Measurements from ENCODE around the gene RTCA.
A peak's percentile ranks its signal among the peaks of the same experiment; 100 is the strongest.
"Not testable (repeated sequence)": the region's sequence is repeated elsewhere in the genome, so short reads cannot be mapped to it uniquely, and the experiment has no call there.

Gene RTCA
- long read RNA-seq, donor 1, transcript RTCA-203 (11 exons, 2,535 nt) = major isoform, 8 of 28 reads
- long read RNA-seq, donor 1, partial matches to known transcripts = 20 of 28 reads
- long read RNA-seq, donor 1, other reads (novel, unspliced or antisense) = 0 of 28 reads
- long read RNA-seq, donor 2, partial matches to known transcripts = 7 of 12 reads
- long read RNA-seq, donor 2, other reads (novel, unspliced or antisense) = 0 of 12 reads
- long read RNA-seq, donor 3, partial matches to known transcripts = 0 of 6 reads
- long read RNA-seq, donor 3, other reads (novel, unspliced or antisense) = 0 of 6 reads
- long read RNA-seq, donor 4, partial matches to known transcripts = 6 of 11 reads
- long read RNA-seq, donor 4, other reads (novel, unspliced or antisense) = 0 of 11 reads
- long read RNA-seq, donor 5, transcript RTCA-203 (11 exons, 2,535 nt) = major isoform, 11 of 12 reads
- long read RNA-seq, donor 5, partial matches to known transcripts = 0 of 12 reads
- long read RNA-seq, donor 5, other reads (novel, unspliced or antisense) = 0 of 12 reads
- long read RNA-seq, donor 6, transcript RTCA-203 (11 exons, 2,535 nt) = major isoform, 7 of 7 reads
- long read RNA-seq, donor 6, partial matches to known transcripts = 0 of 7 reads
- long read RNA-seq, donor 6, other reads (novel, unspliced or antisense) = 0 of 7 reads
- long read RNA-seq, donor 7, transcript RTCA-203 (11 exons, 2,535 nt) = major isoform, 7 of 17 reads
- long read RNA-seq, donor 7, partial matches to known transcripts = 10 of 17 reads
- long read RNA-seq, donor 7, other reads (novel, unspliced or antisense) = 0 of 17 reads
- long read RNA-seq, donor 8, partial matches to known transcripts = 0 of 2 reads
- long read RNA-seq, donor 8, other reads (novel, unspliced or antisense) = 0 of 2 reads

DNA sequence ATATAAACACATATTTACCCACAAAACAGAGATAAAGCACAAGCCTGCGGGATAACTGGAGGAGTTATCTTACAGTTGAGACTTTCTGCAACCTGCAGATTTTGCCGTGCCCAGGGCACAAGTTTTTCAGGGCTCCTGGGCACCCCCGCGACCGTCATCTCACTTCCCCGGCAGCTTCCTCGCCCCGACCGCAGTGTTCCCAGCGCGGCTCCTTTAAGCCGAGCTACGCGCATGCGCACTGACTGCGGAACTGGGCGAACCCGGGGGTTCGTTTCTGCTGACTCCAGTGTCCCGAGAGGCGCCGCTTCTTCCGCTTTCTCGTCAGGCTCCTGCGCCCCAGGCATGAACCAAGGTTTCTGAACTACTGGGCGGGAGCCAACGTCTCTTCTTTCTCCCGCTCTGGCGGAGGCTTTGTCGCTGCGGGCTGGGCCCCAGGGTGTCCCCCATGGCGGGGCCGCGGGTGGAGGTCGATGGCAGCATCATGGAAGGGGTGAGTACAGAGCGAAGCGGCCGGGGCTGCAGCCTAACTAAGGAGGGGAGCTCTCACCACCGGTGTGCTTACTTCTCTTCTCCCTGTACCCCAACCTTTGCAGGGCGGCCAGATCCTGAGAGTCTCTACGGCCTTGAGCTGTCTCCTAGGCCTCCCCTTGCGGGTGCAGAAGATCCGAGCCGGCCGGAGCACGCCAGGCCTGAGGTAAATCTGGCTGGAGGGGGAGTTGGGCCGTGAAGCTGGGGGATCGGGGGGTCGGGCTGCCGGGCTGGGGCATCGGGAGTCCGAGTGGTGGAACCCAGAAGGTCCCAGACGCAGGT lies at the start of gene RTCA:
TSS of gene RTCA (plus strand) at position 286 of the 810 bp plus-strand sequence. CDS start at position 446, 160 bp downstream.
- peak; percentile 92 for DNase-seq

DNA sequence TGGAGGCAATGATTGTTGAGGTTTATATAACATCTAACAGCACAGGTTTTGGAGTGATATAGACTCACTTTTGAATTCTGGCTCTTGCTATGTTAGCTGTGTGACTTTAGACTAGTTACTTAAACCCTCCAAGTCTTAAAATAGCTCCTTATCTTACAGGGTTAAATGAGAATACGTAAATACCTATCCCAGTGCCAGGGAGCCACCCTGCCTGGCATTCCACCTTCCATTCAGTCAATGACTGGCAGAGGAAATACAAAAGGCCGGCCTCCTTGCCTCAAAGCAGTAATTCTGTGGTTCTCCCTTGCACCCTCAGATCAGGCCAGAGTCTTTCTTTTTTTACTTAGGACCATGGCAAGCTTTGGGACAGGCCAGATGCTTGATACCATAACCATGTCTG lies 48.2 kb upstream of the RTCA start:
- DNase-seq = no peak

DNA sequence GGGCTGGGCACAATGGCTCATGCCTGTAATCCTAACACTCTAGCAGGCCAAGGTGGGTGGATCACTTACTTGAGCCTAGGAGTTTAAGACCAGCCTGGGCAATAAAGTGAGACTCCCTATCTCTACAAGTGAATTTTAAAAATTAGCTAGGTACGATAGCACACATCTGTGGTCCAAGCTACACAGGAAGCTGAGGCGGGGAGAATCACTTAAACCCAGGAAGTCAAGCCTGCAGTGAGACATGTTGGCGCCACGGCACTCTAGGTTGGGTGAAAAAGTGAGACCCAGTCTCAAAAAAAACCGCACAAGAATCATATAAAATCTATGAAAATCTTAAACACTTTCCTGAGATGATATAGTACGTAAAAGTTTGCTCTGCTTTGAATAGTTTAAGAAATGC lies 46.6 kb upstream of the RTCA start:
- DNase-seq = no peak

DNA sequence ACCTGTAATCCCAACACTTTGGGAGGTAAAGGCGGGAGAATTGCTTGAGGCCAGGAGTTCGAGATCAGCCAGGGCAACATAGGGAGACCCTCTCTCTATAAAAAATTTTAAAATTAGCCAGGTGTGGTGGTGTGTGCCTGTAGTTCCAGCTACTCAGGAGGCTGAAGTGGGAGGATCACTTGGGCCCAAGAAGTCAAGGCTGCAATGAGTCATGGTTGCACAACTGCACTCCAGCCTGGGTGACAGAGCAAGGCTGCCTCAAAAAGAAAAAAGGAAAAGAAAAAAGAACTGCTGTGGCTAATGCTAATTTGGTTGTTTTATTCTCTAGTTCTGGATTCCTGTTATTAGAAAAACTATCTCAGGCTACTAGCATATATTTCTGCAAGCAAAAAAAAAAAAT lies 46.1 kb upstream of the RTCA start:
- DNase-seq = no peak

DNA sequence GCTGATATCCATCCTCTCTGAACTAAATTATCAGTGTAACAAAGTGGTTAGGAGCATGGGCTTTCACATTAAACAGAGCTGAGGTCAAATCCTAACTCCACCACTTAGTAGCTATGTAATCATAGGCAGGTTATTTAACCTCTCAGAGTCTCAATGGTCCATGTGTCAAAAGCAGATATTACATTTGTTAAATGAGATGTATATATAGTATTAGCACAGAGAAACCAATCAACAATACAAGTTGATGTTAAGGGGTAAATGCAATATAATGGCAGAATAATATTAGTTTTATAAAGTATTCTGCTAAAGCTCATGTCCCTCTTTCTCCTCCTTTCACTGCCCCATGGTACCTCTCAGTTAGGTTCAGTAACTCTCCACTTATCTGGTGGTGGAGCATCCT lies 43.6 kb upstream of the RTCA start:
- DNase-seq = no peak

DNA sequence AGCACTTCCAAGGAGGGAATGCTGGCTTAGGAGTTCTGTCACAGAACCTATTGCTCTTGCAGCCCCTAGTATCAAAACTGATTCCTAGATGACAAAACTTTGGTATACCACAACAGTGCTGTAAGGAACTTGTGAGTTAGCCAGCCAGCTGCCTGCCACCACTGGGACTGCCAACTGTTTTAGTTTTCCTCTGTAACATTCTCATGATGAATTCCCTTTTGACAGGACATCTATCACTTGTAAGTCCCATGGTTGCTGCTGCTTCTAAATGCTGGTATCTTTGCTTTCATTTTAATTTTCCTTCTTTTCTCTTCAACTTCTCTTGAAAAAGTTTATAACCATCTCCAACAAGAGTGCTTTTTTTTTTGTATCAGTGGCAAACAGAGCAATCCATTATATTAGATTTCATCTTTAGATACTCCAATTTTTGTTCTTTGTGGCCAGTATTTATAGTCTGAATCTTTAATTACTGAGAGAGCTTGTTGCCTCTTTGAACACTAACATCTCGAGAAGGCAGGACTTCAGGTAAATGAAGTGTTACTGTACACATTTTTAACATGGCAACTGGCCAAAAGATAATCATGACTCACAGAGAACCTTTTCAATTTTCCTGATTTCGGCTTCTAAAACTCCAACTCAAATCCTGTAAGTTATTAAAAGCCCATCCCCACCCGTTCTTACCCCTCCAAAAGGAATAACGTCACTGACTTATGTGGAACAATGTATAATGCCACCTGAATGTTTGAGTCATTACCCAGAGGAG lies 36.2 kb upstream of the RTCA start:
- DNase-seq = no peak

- no peak for DNase-seq
Observed at GRCh38 chr1:100230765-100231164, 35.3 kb upstream of the RTCA start.

GRCh38 chr1:100231721-100232120 lies 34.3 kb upstream of the RTCA start:
- DNase-seq = no peak

DNA sequence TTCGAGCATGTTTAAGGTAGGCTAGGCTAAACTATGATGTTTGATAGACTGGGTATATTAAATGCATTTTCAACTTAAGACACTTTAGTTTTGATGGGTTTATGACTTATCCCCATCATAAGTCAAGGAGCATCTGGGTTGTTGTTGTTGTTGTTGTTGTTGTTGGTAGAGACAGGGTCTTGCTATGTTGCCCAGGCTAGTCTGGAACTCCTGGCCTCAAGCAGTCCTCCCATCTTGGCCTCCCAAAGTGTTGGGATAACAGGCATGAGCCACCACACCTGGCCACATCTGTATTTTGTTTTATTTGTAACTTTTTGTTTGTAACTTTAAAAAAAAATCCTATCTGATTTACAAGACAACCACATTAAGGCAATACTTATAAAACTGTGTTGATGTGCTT lies 33.9 kb upstream of the RTCA start:
- DNase-seq = no peak

DNA sequence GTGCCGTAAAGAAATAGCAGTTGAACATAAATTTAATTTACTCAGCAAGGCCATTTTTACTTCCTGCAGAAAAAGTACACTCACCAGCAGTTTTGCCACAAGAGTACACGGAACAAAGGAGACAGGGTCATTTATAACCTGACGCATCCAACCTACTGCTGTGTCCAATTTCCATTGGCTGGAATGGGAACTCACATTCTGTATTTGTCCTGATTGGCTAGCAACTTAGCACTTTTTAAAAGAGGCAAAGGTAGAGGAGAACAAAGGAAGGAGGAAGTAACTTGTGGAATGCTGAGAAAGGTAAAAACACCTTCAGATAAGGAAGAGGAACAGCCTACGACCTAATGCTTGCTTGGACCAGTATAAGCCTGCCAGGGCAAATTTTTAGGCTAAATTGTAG lies 32.5 kb upstream of the RTCA start:
- DNase-seq = not testable (repeated sequence)

DNA sequence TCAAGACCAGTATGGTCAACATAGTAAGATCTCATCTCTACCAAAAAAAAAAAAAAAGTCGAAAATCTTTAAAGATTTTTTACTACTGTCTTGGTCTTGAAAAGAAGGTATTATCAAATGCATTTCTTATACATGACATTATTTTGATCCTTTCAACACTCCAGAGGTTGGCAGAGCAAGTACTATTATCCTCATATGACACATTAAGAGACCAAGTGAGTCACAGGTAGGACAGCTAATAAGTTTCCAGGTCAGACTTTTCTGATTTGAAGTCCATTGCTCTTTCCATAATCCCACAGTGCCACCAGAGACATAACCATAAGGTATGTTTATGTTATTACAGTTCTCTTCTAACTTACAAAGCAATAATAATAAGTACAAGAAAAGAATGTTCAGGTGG lies 31.6 kb upstream of the RTCA start:
- no peak for DNase-seq

DNA sequence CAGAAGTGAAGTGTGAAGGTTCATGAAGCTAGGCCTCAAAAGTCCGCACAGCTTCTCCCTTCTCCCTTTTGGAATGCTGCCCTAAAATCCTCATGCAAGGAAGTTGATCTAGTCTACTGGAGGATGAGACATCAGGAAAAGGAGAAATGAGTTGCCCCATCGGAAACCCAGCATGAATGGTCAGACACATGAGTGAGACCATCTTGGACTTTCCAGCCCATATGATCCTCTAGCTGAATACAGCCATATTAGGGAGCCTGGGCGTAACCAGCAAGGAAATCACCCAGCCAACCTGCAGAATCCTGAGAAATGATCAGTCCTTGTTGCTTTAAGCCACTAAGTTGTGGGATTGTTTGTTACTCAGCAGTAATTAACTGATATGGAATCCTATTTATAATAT lies 28.9 kb upstream of the RTCA start:
- DNase-seq = no peak

DNA sequence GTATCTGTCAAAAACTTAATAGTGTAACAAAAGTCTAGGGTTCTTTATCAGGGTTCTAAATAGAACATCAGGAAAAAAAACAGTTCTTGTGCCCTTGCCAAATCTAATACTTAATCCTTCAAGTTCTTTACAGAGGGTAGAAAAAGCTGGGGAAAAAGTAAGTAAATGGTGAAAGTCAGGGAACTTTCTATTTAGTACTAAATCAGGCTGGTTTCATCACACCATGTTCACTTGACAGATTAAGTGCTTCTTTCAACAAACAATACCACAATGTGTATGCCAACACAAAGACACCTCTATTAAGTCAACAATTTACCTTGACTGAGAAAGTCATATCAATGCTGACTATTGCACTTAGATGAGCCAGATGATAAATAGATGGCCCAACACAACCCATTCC lies 26.1 kb upstream of the RTCA start:
- DNase-seq = no peak

DNA sequence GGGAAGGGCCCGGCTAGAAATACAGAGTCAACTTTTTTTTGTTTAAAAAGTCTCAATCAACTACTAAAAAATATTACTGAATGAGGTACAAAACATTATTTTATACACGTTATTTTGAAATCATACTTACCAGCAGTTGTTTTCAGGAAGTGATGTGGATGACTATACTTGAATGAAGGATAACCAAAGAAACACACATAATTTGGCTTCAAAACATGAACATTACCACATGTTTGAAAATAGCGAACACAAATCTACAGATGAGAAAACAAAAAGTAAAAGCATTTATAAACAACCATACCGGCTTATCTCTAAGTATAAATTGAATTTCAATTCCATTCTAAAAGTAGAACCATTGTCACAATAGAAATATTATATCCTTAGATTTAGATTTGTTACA lies 25.4 kb upstream of the RTCA start:
- no peak for DNase-seq

DNA sequence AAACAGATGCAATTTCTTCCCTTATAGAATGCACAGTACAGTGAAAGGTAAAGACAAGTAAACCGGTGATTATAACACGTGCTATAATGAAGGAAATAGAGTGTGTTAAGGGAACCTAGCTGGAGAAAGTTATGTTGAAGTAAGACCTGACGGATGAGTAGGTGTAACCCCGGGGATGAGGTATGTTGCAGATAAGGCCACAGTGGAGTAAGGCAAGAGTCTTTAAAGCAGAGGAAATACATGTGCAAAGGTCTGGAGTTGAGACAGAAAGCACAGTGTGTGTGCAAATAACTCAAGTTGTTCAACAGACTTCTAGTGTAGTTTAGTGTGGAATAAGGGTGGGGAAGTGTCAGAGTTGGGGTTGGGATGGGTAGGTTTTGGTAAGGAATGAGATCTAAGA lies 19.3 kb upstream of the RTCA start:
- DNase-seq = no peak

DNA sequence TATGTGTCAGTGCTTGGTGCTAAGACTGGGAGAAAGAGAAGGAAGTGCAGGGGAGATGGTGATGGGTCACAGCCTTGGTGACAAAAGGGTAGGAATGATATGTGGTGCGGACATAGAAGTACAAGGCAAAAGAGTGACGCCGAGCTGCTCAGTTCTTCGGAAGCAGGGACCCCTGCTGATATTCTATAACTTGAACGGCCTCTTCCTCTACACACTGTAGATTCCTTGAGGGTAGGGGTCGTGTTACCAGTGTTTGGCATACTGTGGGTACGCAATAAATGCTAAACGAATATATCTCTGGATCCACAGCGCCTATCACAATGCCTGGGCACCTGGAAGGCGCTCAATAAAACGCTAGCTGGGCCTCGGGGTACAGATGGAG lies 16.9 kb upstream of the RTCA start:
- DNase-seq = no peak

GRCh38 chr1:100249537-100250257 lies 16.3 kb upstream of the RTCA start, which contains the start of gene DBT:
Gene DBT (minus strand): TSS chr1:100249834. CDS start chr1:100249820, 14 bp downstream.
- DNase-seq = peak; percentile 86

DNA sequence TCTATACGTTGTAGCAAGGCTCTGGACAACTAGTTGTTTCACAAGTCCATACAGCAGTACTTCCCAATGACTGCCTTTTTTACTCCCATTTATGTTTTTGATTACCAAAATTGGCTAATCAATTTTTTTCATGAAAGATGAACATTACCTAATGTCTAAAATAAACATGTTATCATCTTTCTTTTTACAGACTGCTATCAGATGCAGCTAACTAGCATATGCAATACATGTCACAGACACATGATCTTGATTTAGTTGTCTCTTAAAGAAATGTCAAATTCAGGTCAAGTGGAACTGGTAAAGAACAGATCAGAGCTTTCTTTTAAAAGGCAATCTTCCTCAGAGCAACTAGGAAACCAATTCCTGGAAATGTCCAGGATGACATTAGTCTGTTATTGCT lies 15.8 kb upstream of the RTCA start:
- no peak for DNase-seq

DNA sequence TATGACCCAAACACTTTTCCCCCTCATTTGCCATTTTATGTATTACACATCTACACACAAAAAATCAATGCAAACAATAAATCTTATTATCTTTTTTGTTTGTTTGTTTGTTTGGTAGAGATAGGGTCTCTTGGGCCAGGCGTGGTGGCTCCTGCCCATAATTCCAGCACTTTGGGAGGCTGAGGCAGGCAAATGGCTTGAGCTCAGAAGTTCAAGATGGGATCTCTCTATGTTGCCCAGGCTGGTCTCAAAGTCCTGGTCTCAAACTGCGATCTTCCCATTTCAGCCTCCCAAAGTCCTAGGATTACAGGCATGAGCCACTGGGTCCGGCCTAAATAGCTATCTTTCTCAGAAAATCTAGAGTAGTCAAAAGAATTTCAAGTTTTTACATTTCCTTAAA lies 15.2 kb upstream of the RTCA start:
- DNase-seq = no peak

- DNase-seq = no peak
Observed at GRCh38 chr1:100252901-100253300, 13.1 kb upstream of the RTCA start.

DNA sequence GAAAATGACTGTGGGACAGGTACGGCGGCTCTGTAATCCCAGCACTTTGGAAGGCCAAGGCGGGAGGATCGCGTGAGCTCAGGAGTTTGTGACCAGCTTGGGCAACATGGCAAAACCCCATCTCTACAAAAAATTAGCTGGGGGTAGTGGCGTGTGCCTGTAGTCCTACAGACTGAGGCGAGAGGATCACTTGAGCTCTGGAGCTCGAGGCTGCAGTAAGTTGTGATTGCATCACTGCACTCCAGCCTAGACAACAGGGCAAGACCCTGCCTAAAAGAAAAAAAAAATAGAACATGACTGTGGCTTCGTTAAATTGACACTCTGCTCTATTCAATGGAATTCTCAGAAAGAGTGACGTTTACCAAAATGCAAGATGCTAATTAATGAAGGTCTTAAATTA lies 12.5 kb upstream of the RTCA start:
- no peak for DNase-seq
